Activated CD8-positive, alpha-beta memory T cell treated with anti-CD3 and anti-CD28 coated beads for 36 hours (primary cell): ENCODE results near the gene ACVR1C. TPM values are rescaled to one million over a fixed set of nuclear protein-coding genes. Genes with fewer than 3 reads are reported as not detected.

ENCODE experiments used
- CTCF ChIA-PET: fragments of 350-600 bp; sonication (Branson Sonifier 250); formaldehyde crosslinking; loops from one replicate; lab custom pipeline; 2021; ENCODE audit warnings: antibody characterized with exemption; lab: Charles Lee
- POLR2A ChIA-PET: fragments of 350-600 bp; sonication (Branson Sonifier 250); formaldehyde crosslinking; loops from one replicate; lab custom pipeline; 2021; ENCODE audit warnings: antibody characterized with exemption; lab: Charles Lee
- total RNA-seq, 2 experiments: library from RNA; stranded (reverse); gene quantifications; one replicate each; pipeline ENCODE4 v1.2.3, GENCODE V29; 2021

The ACVR1C gene
- total RNA-seq, 2 experiments from 2014 or later: 0.38 to 0.44 TPM

DNA sequence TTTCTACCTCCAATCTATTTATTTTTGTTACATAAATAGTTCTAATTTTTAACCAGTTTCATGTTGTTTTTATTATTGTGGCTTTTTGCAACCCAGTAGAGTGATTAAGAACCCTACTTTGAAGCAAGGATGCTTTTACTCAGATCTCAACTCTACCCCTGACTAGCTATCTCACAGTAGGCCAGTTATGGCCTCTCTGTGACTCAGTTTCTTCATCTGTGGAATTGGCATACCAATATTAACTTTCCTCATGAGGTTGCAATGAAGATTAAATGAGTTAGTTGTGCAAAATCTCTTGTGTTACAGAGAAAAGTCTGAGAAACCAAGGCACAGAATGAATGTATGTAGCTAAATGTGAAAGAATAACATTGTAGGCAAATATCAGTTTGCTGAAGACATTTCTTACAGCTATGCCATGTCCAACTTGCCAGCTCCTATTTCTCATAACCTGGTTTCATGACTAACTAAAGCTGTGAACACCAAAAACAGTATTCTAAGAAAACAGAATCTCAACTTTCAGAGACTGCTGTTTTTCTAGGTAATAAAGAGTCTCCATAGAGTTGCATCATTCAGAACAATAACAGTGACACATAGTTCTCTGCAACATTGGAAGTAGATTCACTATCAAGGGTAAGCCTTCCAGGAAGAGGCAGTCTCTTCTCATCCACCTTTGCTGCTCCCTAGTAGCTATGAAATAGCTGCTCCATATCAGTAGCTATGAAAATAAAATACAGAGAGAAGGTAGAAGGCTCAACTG lies 151.5 kb downstream of the ACVR1C start:
- CTCF ChIA-PET: interaction anchor here (0.6 to 1.3 kb wide), 7 partner anchors 10 to 175 kb away, joined by 3 to 5 read pairs (median 4); no protein-coding TSS in a partner anchor

More for the DNA sequence above, 151.5 kb downstream of the ACVR1C start:
- POLR2A ChIA-PET: interaction anchor here (0.7 to 2.1 kb wide), 13 partner anchors 10 to 422 kb away, joined by 3 to 23 read pairs (median 5); partner anchors contain the start of gene CYTIP

Other genes with a start within 250 kb of the ACVR1C start
- 100 to 1,000 TPM; 245 to 247 TPM for gene CYTIP, start 184.8 kb downstream of the ACVR1C start, total RNA-seq
- 10 to 100 TPM; 12.7 to 13.8 TPM for gene ACVR1, start 247.5 kb upstream of the ACVR1C start, total RNA-seq